CD14-positive monocyte (primary cell): ENCODE measurements around the gene CDH13. TPM values are rescaled to one million over a fixed set of nuclear protein-coding genes. Genes with fewer than 3 reads are reported as not detected.

ENCODE experiments used
- DNase-seq, 3 donors: peaks; one replicate each; pipeline ENCODE4 v3.0.0-alpha.2; 2011 to 2022
- H2AFZ ChIP-seq: 2 replicates; pipeline ENCODE4 v1.6.0; 2012; ENCODE audit warnings: mild to moderate bottlenecking, low read depth, low read length, inconsistent platforms; ENCODE audit not compliant: insufficient read depth, poor library complexity, severe bottlenecking
- H3K27ac ChIP-seq, 2 donors: 1 replicate in 1 of 2; 2 replicates in 1 of 2; pipeline ENCODE4 v1.5.1; 2012 to 2013; ENCODE audit warnings: low read length in 2 of 2, control low read depth in 1 of 2, inconsistent platforms in 1 of 2, low read depth in 1 of 2, mild to moderate bottlenecking in 1 of 2
- H3K27me3 ChIP-seq, 2 donors: one replicate each; pipeline versions ENCODE4 v1.6.0 to v1.6.1; 2011 to 2013; ENCODE audit warnings: low read length in 2 of 2; ENCODE audit not compliant: control insufficient read depth in 2 of 2, insufficient read depth in 2 of 2
- H3K36me3 ChIP-seq, 2 donors: replicated peaks in 1 of 2; 1 replicate in 1 of 2; 2 replicates in 1 of 2; pipeline versions ENCODE4 v1.5.1 to v1.6.1; 2012 to 2013; ENCODE audit warnings: low read length in 2 of 2, control low read depth in 1 of 2, inconsistent platforms in 1 of 2, mild to moderate bottlenecking in 1 of 2; ENCODE audit not compliant: insufficient read depth in 2 of 2, control insufficient read depth in 1 of 2
- H3K4me1 ChIP-seq, 2 donors: 1 replicate in 1 of 2; 2 replicates in 1 of 2; pipeline versions ENCODE4 v1.5.1 to v1.6.1; 2012 to 2013; ENCODE audit warnings: low read length in 2 of 2, control low read depth in 1 of 2, inconsistent platforms in 1 of 2, mild to moderate bottlenecking in 1 of 2, moderate library complexity in 1 of 2; ENCODE audit not compliant: insufficient read depth in 2 of 2, control insufficient read depth in 1 of 2
- H3K4me2 ChIP-seq: replicated peaks from 2 replicates; pipeline ENCODE3; 2012; ENCODE audit warnings: low read length, moderate library complexity, mild to moderate bottlenecking; ENCODE audit not compliant: poor library complexity, severe bottlenecking; ENCODE audit errors: extremely low read depth
- H3K4me3 ChIP-seq, 3 experiments: fragments of 200-600 bp in 1 of 3; sonication (generic) in 1 of 3; replicated peaks in 1 of 3; 1 replicate in 2 of 3; 2 replicates in 1 of 3; pipeline ENCODE4 v1.5.1; 2011 to 2013; ENCODE audit warnings: low read length in 3 of 3, mild to moderate bottlenecking in 3 of 3, control low read depth in 2 of 3, low read depth in 2 of 3, inconsistent platforms in 1 of 3, moderate library complexity in 1 of 3
- H3K79me2 ChIP-seq: 2 replicates; pipeline ENCODE4 v1.6.0; 2012; ENCODE audit warnings: mild to moderate bottlenecking, control low read depth, inconsistent platforms, low read length, moderate library complexity; ENCODE audit not compliant: insufficient read depth
- H3K9ac ChIP-seq: 2 replicates; pipeline ENCODE4 v1.6.0; 2017; ENCODE audit warnings: low read length, mild to moderate bottlenecking; ENCODE audit not compliant: insufficient read depth, poor library complexity, severe bottlenecking
- H3K9me3 ChIP-seq, 2 donors: replicated peaks in 1 of 2; 1 replicate in 1 of 2; 2 replicates in 1 of 2; pipeline versions ENCODE4 v1.5.1 to v1.6.1; 2012 to 2013; ENCODE audit warnings: low read length in 2 of 2, control low read depth in 1 of 2; ENCODE audit not compliant: control insufficient read depth in 1 of 2, insufficient read depth in 1 of 2
- H4K20me1 ChIP-seq: 2 replicates; pipeline ENCODE4 v1.6.0; 2012; ENCODE audit warnings: mild to moderate bottlenecking, low read length, control low read depth, moderate library complexity; ENCODE audit not compliant: insufficient read depth
- H3K27ac Mint-ChIP-seq, 7 donors: one replicate each; pipeline ENCODE4 v1.8.0; 2020; ENCODE audit warnings: mild to moderate bottlenecking in 7 of 7, mixed read lengths in 7 of 7, moderate library complexity in 6 of 7, inconsistent platforms in 2 of 7
- H3K27me3 Mint-ChIP-seq, 3 donors: one replicate each; pipeline ENCODE4 v1.8.0; 2021 to 2022; ENCODE audit warnings: low read depth in 3 of 3, mild to moderate bottlenecking in 3 of 3, mixed read lengths in 3 of 3, moderate library complexity in 3 of 3, inconsistent platforms in 1 of 3
- H3K36me3 Mint-ChIP-seq, 2 donors: one replicate each; pipeline ENCODE4 v1.8.0; 2020; ENCODE audit warnings: mixed read lengths in 2 of 2, inconsistent platforms in 1 of 2, mild to moderate bottlenecking in 1 of 2
- H3K4me1 Mint-ChIP-seq: one replicate; pipeline ENCODE4 v1.8.0; 2020; ENCODE audit warnings: mild to moderate bottlenecking, mixed read lengths
- H3K4me3 Mint-ChIP-seq, 2 donors: one replicate each; pipeline ENCODE4 v1.8.0; 2020; ENCODE audit warnings: mild to moderate bottlenecking in 2 of 2, mixed read lengths in 2 of 2, moderate library complexity in 1 of 2
- H3K9me3 Mint-ChIP-seq, 7 donors: one replicate each; pipeline ENCODE4 v1.8.0; 2020 to 2022; ENCODE audit warnings: mixed read lengths in 7 of 7, mild to moderate bottlenecking in 6 of 7, moderate library complexity in 6 of 7, inconsistent platforms in 2 of 7
- CTCF ChIP-seq: fragments of 200-600 bp; IDR thresholded peaks from one replicate; pipeline ENCODE4 v1.8.0; 2022; ENCODE audit warnings: antibody characterized with exemption, mild to moderate bottlenecking
- WGBS: methylation state at CpG from one replicate; pipeline ENCODE4 v1.1.5; 2013; ENCODE audit warnings: missing lambda C conversion rate; ENCODE audit not compliant: insufficient coverage; 5-methylcytosine and 5-hydroxymethylcytosine counted together
- intact Hi-C, 2 donors: fragments of 100-400 bp; cut with micrococcal nuclease; formaldehyde crosslinking; loops; one replicate each; pipeline versions ENCODE4 v1.15.0 to v1.15.1; 2023
- polyA plus RNA-seq, 3 donors: library from polyadenylated mRNA; depleted of rRNA in 1 of 3; unstranded in 2 of 3; stranded (reverse) in 1 of 3; fragments of 300-500 nt in 2 of 3; fragments of >200 nt in 1 of 3; fragmentation: Illumina TruSeq in 2 of 3; gene quantifications; 1 replicate in 2 of 3; 2 replicates in 1 of 3; pipeline ENCODE4 v1.2.3, GENCODE V29; 2012 to 2021

CDH13 gene
- polyA plus RNA-seq, 3 donors, result 0.13 to 0.19 TPM; not detected in 1

GRCh38 chr16:83402160-83402814, 775.5 kb downstream of the CDH13 start:
- no peak for TF ChIP-seq CTCF
- H3K9ac ChIP-seq, result no peak overlapping the region
- WGBS, result 86% methylated on average over 3 of the region's 6 CpGs
- H3K4me3 ChIP-seq, result no peak overlapping the region
- DNase-seq, result no peak
- no peak overlapping the region for H2AFZ ChIP-seq
- H3K9me3 ChIP-seq, result peaks cover 0 to 4% of the 10 kb centered on the region in 2 donors
- Mint-ChIP-seq H3K36me3 (no peaks in the 10 kb centered on the region), H3K9me3 (peaks cover 0 to 10% (median 4%) of the 10 kb centered on the region in 7 donors), H3K27me3 (peaks cover 0 to 5% (median 2%) of the 10 kb centered on the region in 3 donors), H3K4me1 (no peaks in the 10 kb centered on the region), H3K27ac (peak overlapping the region in 1 of 7 donors; percentile 46), H3K4me3 (no peak overlapping the region)
- no peaks in the 10 kb centered on the region for H3K27me3 ChIP-seq
- H3K4me2 ChIP-seq, result no peak overlapping the region
- H3K79me2 ChIP-seq, result no peaks in the 10 kb centered on the region
- H4K20me1 ChIP-seq, result no peaks in the 10 kb centered on the region
- intact Hi-C loops, result no loop called here
- H3K36me3 ChIP-seq, result no peaks in the 10 kb centered on the region
- no peak overlapping the region for H3K27ac ChIP-seq
- H3K4me1 ChIP-seq, result no peaks in the 10 kb centered on the region

GRCh38 chr16:83402967-83403366, 776.2 kb downstream of the CDH13 start:
- no peaks in the 10 kb centered on the region for H3K4me1 Mint-ChIP-seq
- Histone ChIP-seq H2AFZ (no peak overlapping the region), H3K36me3 (no peaks in the 10 kb centered on the region), H3K79me2 (no peaks in the 10 kb centered on the region), H3K4me3 (no peak overlapping the region), H3K4me1 (no peaks in the 10 kb centered on the region), H3K9me3 (peaks cover 0 to 4% of the 10 kb centered on the region in 2 donors), H3K27me3 (no peaks in the 10 kb centered on the region), H3K4me2 (no peak overlapping the region), H3K9ac (no peak overlapping the region), H4K20me1 (no peaks in the 10 kb centered on the region), H3K27ac (no peak overlapping the region)
- WGBS, result no CpG with 5 or more reads among the region's 4 CpGs
- H3K27ac Mint-ChIP-seq, result no peak overlapping the region
- no peak for TF ChIP-seq CTCF
- H3K36me3 Mint-ChIP-seq, result no peaks in the 10 kb centered on the region
- DNase-seq, result no peak
- intact Hi-C loops, result no loop called here
- peaks cover 0 to 5% (median 2%) of the 10 kb centered on the region in 3 donors for H3K27me3 Mint-ChIP-seq
- H3K9me3 Mint-ChIP-seq, result peaks cover 0 to 10% (median 2%) of the 10 kb centered on the region in 7 donors
- H3K4me3 Mint-ChIP-seq, result no peak overlapping the region
